ENCODE results near the gene RRAGD.

- TF ChIP-seq CTCF (IDR thresholded peaks at IDR 0.05; ENCODE audit: insufficient read depth, low read depth, low read length) (no peak), EZH2 (IDR thresholded peaks at IDR 0.05; ENCODE audit: insufficient read depth, low read length) (no peak)
Measured at GRCh38 chr6:89454300-89454699, 42.2 kb upstream of the RRAGD start.

All from astrocyte (in vitro differentiated cells and primary cell).